Measurements from ENCODE around the gene TBC1D22A. TPM values are rescaled to one million over a fixed set of nuclear protein-coding genes. Genes with fewer than 3 reads are reported as not detected.

Gene TBC1D22A
- total and polyA plus RNA-seq, 9 of the 15 experiments (the other 6 are each of a cell fraction or from before 2014, with no cell fraction given), result 0.20 to 11.5 (median 5.2) TPM

GRCh38 chr22:47129902-47130635 is 367.6 kb downstream of the TBC1D22A start (continued):
- TF ChIP-seq MITF (IDR thresholded peaks at IDR 0.05) (no peak), CBFB (CRISPR knock-in tag; IDR thresholded peaks at IDR 0.05) (no peak), SMC3 (conservative IDR thresholded peaks at IDR 0.05; ENCODE audit: insufficient read depth, low read depth, low read length) (no peak), ZNF274 (IDR thresholded peaks at IDR 0.05; ENCODE audit: borderline replicate concordance, low read depth, low read length) (no peak), GABPB2 (CRISPR knock-in tag; conservative IDR thresholded peaks at IDR 0.05) (no peak)
- TF ChIP-seq, protein P1, sequence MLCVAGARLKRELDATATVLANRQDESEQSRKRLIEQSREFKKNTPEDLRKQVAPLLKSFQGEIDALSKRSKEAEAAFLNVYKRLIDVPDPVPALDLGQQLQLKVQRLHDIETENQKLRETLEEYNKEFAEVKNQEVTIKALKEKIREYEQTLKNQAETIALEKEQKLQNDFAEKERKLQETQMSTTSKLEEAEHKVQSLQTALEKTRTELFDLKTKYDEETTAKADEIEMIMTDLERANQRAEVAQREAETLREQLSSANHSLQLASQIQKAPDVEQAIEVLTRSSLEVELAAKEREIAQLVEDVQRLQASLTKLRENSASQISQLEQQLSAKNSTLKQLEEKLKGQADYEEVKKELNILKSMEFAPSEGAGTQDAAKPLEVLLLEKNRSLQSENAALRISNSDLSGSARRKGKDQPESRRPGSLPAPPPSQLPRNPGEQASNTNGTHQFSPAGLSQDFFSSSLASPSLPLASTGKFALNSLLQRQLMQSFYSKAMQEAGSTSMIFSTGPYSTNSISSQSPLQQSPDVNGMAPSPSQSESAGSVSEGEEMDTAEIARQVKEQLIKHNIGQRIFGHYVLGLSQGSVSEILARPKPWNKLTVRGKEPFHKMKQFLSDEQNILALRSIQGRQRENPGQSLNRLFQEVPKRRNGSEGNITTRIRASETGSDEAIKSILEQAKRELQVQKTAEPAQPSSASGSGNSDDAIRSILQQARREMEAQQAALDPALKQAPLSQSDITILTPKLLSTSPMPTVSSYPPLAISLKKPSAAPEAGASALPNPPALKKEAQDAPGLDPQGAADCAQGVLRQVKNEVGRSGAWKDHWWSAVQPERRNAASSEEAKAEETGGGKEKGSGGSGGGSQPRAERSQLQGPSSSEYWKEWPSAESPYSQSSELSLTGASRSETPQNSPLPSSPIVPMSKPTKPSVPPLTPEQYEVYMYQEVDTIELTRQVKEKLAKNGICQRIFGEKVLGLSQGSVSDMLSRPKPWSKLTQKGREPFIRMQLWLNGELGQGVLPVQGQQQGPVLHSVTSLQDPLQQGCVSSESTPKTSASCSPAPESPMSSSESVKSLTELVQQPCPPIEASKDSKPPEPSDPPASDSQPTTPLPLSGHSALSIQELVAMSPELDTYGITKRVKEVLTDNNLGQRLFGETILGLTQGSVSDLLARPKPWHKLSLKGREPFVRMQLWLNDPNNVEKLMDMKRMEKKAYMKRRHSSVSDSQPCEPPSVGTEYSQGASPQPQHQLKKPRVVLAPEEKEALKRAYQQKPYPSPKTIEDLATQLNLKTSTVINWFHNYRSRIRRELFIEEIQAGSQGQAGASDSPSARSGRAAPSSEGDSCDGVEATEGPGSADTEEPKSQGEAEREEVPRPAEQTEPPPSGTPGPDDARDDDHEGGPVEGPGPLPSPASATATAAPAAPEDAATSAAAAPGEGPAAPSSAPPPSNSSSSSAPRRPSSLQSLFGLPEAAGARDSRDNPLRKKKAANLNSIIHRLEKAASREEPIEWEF (CRISPR knock-in tag; IDR thresholded peaks at IDR 0.05), result no peak

Measured in K562 (cell line).